K562 (cell line): ENCODE data around the gene ZC3H11A. TPM values are rescaled to one million over a fixed set of nuclear protein-coding genes. Genes with fewer than 3 reads are reported as not detected.

ENCODE experiments used
- ADNP ChIP-seq: fragments of 200-800 bp; sonication (Bioruptor generic); IDR thresholded peaks from 2 replicates; pipeline ENCODE4 v1.6.1; 2016; ENCODE audit warnings: missing genetic modification characterization, missing compliant biosample characterization
- ATF3 ChIP-seq, 2 experiments: fragments of 450-650 bp in 1 of 2; sonication (generic) in 1 of 2; formaldehyde crosslinking in 1 of 2; IDR thresholded peaks in 1 of 2; conservative IDR thresholded peaks in 1 of 2; 2 replicates each; pipeline versions ENCODE4 v1.6.1 to v1.8.1; 2016 to 2023; ENCODE audit warnings: mild to moderate bottlenecking in 2 of 2, moderate library complexity in 2 of 2, inconsistent platforms in 1 of 2, missing genetic modification reagents in 1 of 2
- CBFA2T3 ChIP-seq: fragments of 450-650 bp; IDR thresholded peaks from 2 replicates; pipeline ENCODE4 v1.6.1; 2017
- E2F3 ChIP-seq: fragments of 250-450 bp; sonication (Bioruptor Pico); IDR thresholded peaks from 2 replicates; pipeline ENCODE4 v1.4.0; 2020; ENCODE audit warnings: mild to moderate bottlenecking
- ETV1 ChIP-seq: fragments of 450-650 bp; conservative IDR thresholded peaks from 2 replicates; pipeline ENCODE4 v1.6.1; 2016; ENCODE audit warnings: missing genetic modification characterization, control low read depth, low read depth, missing compliant biosample characterization
- FOXK2 ChIP-seq, 2 experiments: fragments of 450-650 bp; IDR thresholded peaks in 1 of 2; conservative IDR thresholded peaks in 1 of 2; 2 replicates each; pipeline ENCODE4 v1.6.1; 2016; ENCODE audit warnings: low read depth in 2 of 2, mild to moderate bottlenecking in 1 of 2
- NCOA4 ChIP-seq: fragments of 450-650 bp; IDR thresholded peaks from 2 replicates; pipeline ENCODE4 v1.6.1; 2018; ENCODE audit warnings: mild to moderate bottlenecking; ENCODE audit not compliant: partially characterized antibody
- POU5F1 ChIP-seq: fragments of 150-350 bp; IDR thresholded peaks from 2 replicates; pipeline ENCODE4 v1.6.1; 2014; ENCODE audit warnings: borderline replicate concordance, low read length, low read depth, mild to moderate bottlenecking; ENCODE audit not compliant: partially characterized antibody
- ZBTB40 ChIP-seq, 2 experiments: fragments of 450-650 bp in 1 of 2; sonication (generic) in 1 of 2; formaldehyde crosslinking in 1 of 2; IDR thresholded peaks; 2 replicates each; pipeline versions ENCODE4 v1.7.1 to v1.9.0; 2016 to 2022; ENCODE audit warnings: inconsistent platforms in 1 of 2, mild to moderate bottlenecking in 1 of 2, missing genetic modification reagents in 1 of 2
- ZNF609 ChIP-seq: sonication (generic); formaldehyde crosslinking; IDR thresholded peaks from 2 replicates; pipeline ENCODE4 v1.8.1; 2023; ENCODE audit warnings: missing genetic modification reagents, mild to moderate bottlenecking, borderline replicate concordance
- polyA plus RNA-seq, 8 experiments: library from polyadenylated mRNA; depleted of rRNA in 4 of 8; stranded (reverse) in 5 of 8; unstranded in 3 of 8; fragments of >200 nt; fragmentation: Nextera tagmentation in 2 of 8; fragmentation: Illumina TruSeq in 1 of 8; extraction: Ambion mirVana in 2 of 8; extraction: Trizol in 1 of 8; gene quantifications; 2 replicates each; pipeline versions ENCODE4 v1.2.1 to v1.2.3, GENCODE V29; 2011 to 2014; ENCODE audit warnings: inconsistent platforms in 1 of 8, missing spikeins in 1 of 8
- total RNA-seq, 7 experiments: library from RNA; depleted of rRNA in 6 of 7; stranded (reverse); fragments of >200 nt in 6 of 7; fragmentation: Illumina TruSeq in 2 of 7; extraction: Trizol in 2 of 7; gene quantifications; 2 replicates each; pipeline versions ENCODE4 v1.2.1 to v1.2.3, GENCODE V29; 2011 to 2021; ENCODE audit warnings: low replicate concordance in 1 of 7

Gene ZC3H11A
- total and polyA plus RNA-seq, 9 of the 15 experiments (the other 6 are each of a cell fraction or from before 2014, with no cell fraction given): 34.2 to 137 (median 102) TPM

GRCh38 chr1:203796236-203796605 is 798 bp downstream of the ZC3H11A start (continued):
- TF ChIP-seq POU5F1 (no peak), E2F3 (0 out of 2 replicates have a peak, but pooled peaks have one; percentile 10), ATF3 (IDR thresholded peaks at IDR 0.05) (no peak), ATF3 (CRISPR knock-in tag; conservative IDR thresholded peaks at IDR 0.05) (no peak), ZNF609 (CRISPR knock-in tag) (no peak), ZBTB40 (IDR thresholded peaks at IDR 0.05) (peak; percentile 81), ZBTB40 (CRISPR knock-in tag; IDR thresholded peaks at IDR 0.05) (no peak), ETV1 (tag) (peak; percentile 40; the same call in 1 of the 2 replicates), ADNP (tag) (no peak), FOXK2 (conservative IDR thresholded peaks at IDR 0.05 in 1 of 2, IDR thresholded peaks at IDR 0.05 in 1 of 2; ENCODE audit: low read depth in 2 of 2) (peak in 1 of 2 experiments; percentile 65; a peak in 1 of 4 replicates), CBFA2T3 (no peak), NCOA4 (peak; percentile 46)
